Left lobe of liver (tissue), 2 donors: ENCODE results near the gene ARFIP1. TPM values are rescaled to one million over a fixed set of nuclear protein-coding genes. Genes with fewer than 3 reads are reported as not detected.
"Not testable (repeated sequence)": the region's sequence is repeated elsewhere in the genome, so short reads cannot be mapped to it uniquely, and the experiment has no call there.

Experiments
- ATAC-seq: fragments of 200-7000 bp; cut with Tn5 transposase; one replicate; pipeline ENCODE4 v1.9.1; 2020; ENCODE audit warnings: mild to moderate bottlenecking, moderate library complexity
- DNase-seq: peaks from one replicate; pipeline ENCODE4 v3.0.0-alpha.2; 2020; ENCODE audit warnings: low spot score
- total RNA-seq: library from RNA; stranded (reverse); gene quantifications from one replicate; pipeline ENCODE4 v1.2.1, GENCODE V29; 2021
- donor health status: DM: no; HTN: no; CAD: no; lungs with moderate emphysema.
- donor health status: DM: no; HTN: yes; CAD: no.

The ARFIP1 gene
- total RNA-seq, 1 donor from 2014 or later: 9.0 TPM

DNA sequence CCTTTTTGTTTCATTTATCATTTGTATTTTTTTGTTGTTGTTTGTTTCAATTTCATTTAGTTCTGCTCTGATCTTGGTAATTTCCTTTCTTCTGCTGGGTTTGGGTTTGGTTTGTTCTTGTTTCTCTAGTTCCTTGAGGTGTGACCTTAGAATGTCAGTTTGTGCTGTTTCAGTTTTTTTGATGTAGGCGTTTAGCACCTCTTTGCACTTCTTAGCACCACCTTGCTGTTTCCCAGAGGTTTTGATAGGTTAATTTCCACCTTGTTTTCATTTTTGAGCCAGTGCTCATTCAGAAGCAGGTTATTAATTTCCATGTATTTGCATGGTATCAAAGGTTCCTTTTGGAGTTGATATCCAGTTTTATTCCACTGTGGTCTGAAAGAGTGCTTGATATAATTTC is 60.0 kb downstream of the ARFIP1 start:
- DNase-seq, ATAC-seq: not testable (repeated sequence)

DNA sequence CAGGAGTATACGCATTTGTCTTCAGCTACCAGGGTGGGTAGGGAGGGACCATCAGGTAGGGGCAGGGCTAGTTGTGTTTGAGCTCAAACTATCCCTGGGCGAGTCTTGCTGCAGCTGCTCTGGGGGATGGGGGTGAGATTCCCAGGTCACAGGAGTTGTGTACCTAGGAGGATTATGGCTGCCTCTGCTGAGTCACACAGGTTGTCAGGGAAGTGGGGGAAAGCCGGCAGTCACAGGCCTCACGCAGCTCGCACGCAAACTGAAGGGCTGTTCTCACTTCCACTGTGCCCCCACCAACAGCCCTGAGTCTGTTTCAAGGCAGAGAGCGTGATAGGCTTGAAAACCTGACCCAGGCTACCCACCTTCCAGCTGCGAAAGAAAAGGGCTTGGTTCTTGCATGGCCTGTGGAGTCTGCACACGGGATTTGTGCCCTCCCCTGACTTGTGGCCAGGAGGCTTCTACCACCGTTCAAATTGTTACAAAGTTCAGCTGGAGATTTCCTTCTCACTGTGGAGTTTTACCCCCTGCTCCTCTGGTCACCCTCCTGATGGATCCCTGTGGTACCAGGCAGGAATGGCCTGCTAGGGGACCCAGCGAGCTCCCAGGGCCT is 63.8 kb downstream of the ARFIP1 start:
- ATAC-seq (peak; percentile 18), DNase-seq (no peak)

DNA sequence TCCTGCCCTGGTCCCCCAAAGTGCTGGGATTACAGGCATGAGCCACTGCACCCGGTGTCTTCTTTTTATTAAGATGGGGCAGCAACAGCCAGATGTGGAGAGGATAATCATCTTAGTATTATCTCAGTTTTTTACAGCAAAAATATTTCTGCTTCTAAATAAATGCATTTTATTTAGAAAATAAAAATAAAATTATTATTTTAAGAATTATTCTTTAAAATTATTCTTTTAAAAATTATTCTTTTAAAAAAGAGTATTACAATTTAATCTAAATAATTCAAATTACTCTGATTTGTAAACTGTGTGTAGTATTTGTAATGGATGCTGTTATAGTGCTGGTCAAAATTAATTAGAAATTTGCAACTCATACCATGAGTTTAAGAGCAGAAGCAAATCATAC is 67.6 kb downstream of the ARFIP1 start:
- ATAC-seq (no peak), DNase-seq (no peak)

DNA sequence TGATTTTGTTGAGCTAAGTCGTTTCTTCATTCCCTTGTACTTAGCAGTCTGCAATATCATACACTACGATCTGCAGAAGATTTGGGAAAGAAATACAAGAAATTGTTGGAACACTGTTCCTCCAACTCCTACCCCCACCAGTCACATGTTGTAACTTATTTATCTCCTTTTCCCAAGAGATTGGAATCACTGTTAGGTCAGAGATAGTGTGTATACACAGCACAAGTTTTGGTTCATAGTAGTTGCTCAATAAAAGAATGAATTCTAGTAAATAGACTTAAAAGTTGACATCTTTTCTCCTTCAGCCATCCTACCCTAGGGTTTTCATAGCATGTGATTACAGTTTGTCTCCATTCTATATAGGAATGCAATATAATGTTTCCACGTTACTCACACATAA is 68.8 kb downstream of the ARFIP1 start:
- no peak for DNase-seq
- no peak for ATAC-seq

DNA sequence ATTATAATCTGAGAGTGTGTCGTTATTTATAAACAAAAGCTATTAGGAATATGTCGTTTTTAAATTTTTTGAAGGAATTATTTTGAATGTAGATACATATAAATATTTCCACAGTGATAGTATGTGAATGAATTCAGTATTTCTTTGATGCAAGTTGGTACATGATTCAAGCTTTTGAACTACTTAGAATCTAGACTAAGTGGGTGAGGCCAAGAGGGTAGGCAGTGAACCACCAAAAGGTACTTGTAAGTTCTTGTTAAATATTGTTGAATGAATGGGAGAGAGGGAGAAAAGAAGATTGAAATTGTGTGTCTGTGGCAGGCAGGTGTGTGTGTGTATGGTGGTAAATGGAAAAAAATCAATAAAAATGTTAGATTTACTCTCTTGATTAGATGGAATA is 69.6 kb downstream of the ARFIP1 start:
- ATAC-seq: no peak
- no peak for DNase-seq

DNA sequence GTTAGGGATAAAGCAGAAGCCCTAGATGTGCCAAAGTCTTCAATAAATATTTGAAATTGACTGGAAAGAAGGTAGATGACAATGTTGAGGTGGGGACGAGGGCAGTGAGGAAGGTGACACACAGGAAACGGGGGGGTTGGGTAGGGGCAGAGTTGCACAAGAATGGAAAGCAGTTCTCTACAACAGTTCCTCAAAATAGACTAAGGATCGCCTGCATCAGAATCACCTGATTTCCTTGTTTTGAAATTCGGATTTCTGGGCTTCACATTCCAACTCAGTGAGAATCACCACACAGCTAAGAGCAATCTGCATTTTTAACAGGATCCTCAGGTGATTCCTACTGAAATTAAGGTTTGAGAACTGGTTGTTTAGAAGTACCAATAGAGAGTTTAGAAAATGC is 70.6 kb downstream of the ARFIP1 start:
- ATAC-seq (peak; percentile 29), DNase-seq (no peak)

DNA sequence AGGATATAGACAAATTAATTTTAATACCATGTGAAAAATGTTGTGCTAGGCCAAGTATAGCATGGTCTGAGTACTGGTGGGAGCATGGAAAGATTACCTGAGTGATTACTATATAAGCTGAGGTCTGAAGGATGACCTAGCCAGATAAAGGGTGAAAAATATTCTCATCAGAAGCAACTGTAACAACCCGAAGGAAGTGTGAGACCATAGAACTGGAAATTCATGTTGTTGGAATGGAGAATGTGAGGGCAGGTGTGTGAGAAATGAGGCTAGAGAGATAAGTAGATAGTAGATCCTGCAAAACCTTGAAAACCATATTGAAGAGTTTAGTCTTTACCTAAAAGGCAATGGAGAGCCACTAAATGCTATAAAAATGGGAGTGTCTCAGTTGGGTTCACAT is 71.5 kb downstream of the ARFIP1 start:
- no peak for DNase-seq
- ATAC-seq: no peak

DNA sequence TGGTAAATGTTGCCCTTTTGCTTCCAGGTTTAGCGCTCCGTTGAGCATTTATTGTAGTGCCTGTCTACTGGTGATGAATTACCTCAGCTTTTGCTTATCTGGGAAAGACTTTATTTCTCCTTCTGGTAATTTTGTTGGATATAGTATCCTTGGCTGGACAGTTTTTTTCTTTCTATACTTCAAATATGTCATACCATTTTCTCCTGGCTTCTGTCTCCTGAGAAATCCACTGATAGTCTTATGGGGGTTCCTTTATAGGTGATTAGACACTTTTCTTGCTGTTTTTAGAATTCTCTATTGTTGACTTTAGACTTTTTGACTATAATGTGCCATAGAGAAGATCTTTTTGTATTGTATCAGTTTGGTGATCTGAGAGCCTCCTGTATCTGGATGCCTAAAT is 73.5 kb downstream of the ARFIP1 start:
- DNase-seq (no peak), ATAC-seq (no peak)

DNA sequence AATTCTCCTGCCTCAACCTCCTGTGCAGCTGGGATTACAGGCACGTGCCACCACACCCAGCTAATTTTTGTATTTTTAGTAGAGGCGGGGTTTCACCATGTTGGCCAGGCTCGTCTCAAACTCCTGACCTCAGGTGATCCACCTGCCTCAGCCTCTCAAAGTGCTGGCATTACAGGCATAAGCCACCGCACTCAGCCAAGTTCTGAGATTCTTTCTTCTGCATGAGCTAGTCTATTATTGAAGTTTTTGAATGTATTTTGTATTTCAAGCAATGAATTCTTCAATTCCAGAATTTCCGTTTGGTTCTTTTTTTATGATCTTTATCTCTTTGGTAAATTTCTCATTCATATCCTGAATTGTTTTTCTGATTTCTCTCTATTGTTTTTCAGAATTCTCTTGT is 74.3 kb downstream of the ARFIP1 start:
- not testable (repeated sequence) for ATAC-seq, DNase-seq

DNA sequence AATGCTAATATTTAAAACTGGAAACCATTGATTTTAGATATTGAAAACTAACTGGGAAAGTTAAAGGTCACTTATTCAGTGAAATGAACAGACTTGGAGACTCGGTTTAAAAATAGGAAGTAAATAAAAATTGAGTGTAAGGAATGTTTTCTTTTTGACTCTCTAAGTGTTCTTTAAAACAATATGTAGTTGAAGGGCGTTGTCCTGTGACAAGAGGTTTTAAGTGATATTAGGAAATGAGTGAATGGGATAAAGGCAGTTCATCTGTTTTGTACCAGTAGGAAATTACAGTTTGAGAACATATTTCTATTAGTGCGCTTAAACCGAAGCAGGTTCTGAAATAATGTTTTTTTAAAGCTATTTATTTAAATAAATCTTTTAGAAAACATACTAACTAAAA is 77.2 kb downstream of the ARFIP1 start:
- ATAC-seq (no peak), DNase-seq (no peak)

DNA sequence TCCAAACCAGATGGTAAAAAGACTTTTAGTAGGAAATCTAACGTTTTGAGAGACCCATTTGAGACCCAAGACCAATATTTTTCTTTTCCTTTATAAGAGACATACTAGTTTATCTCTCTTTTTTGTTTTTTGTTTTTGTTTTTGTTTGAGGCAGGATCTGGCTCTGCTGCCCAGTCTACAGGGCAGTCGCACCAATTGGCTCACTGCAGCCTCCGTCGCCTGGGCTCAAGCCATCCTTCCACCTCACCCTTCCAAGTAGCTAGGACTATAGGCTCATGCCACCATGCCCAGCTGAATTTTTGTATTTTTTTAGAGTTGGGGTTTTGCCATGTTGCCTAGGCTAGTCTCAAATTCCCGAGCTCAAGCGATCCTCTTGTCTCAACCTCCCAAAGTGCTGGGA is 79.2 kb downstream of the ARFIP1 start:
- no peak for ATAC-seq

DNA sequence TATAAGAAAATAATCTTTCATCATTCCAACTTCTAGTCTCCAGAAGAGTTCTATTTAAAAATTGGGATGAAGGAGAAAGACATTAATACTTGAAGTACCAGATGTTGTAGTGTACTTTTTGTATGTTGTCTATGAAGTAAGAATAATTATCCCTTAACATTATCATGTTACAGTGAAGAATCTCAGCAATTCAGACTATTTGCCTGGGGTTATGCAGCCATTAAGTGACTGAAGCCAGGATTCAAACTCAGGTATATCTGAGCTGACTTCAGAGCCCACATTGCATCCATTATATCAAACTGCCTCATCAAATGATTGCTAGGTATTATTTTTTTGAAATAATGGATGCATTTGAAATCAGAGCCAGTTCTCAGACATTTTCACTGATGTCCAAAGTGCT is 80.3 kb downstream of the ARFIP1 start:
- DNase-seq (no peak), ATAC-seq (no peak)

More for the DNA sequence above, 79.2 kb downstream of the ARFIP1 start:
- no peak for DNase-seq

DNA sequence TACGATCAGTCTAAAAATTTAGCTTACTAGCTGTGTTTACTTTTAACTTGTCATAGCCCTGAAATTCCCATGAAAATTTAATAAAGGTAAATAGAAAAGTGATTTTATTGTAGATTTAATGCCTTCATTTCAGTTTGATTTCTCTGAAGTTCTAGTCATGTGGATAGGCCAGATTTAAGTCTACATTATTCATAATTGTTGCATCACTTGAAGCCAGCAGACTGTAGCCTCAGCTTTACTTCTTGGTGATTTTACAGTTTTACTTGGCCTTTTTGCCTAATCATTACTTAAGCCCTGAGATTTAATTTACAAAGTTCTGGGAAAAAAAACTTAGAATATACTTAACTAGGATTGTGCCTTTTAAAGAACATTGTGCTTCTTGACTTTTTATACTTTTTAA is 82.9 kb downstream of the ARFIP1 start:
- ATAC-seq: no peak
- no peak for DNase-seq

DNA sequence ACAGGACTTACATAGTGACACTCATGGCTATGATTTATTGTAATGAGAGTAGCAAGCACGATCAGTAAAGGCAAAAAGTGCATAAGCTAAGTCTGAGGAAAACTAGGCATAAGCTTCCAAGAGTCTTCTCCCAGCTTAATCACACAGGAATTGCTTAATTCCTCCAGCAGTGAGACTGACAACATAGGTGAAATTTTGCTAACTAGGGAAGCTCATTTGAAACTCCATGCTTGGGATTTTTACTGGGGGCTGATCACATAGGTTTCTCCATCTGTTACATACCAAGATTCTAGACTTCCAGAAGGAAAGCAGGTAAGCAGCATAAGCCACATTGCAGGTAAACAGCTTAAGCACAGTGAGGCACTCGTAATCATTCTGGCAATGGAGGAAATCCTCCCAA is 84.6 kb downstream of the ARFIP1 start:
- no peak for ATAC-seq
- DNase-seq: no peak

DNA sequence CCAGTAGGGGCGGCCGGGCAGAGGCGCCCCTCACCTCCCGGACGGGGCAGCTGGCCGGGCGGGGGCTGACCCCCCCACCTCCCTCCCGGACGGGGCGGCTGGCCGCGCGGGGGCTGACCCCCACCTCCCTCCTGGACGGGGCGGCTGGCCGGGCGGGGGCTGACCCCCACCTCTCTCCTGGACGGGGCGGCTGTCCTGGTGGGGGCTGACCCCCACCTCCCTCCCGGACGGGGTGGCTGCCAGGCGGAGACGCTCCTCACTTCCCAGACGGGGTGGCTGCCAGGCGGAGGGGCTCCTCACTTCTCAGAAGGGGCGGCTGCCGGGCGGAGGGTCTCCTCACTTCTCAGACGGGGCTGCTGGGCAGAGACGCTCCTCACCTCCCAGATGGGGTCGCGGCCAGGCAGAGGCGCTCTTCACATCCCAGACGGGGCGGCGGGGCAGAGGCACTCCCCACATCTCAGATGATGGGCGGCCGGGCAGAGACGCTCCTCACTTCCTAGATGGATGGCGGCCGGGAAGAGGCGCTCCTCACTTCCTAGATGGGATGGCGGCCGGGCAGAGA is 86.8 kb downstream of the ARFIP1 start:
- DNase-seq, ATAC-seq: not testable (repeated sequence)

DNA sequence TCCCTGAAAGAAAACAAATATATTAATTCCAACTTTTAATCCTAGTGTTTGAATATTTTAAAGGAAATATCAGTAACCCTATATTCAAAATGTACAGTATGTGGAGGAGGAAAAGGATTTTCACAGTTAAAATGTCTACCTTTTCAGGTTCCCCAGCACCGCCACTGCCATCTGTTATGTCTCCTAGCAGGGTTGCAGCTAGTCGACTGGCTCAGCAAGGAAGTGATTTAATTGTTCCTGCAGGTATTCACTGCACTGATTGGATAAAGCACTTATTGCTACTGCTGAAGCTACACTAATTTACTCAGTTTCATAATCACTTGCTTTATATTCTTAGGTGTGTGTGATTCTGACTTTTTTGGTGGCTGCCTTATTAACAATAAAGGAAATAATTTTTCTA is 90.9 kb downstream of the ARFIP1 start:
- no peak for ATAC-seq
- DNase-seq: no peak

DNA sequence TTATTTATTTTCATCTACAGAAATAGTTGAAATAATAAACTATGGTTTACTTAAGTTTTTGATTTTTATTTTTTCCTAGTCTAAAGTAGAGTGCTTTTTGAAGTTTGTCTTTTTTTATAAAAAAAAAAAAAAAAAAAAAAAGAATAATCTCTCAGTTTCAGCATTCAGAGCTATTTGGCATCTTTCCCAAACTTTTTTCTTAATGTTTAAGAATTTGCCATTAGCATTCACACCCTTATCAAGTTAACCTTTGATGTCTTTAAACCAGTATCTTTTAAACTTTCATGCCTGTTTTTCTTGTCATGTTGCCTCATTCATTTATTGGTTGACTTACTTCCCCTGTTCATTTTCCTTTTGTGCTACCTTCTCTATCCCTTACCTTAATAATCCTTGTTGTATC is 95.5 kb downstream of the ARFIP1 start:
- DNase-seq (no peak), ATAC-seq (no peak)

DNA sequence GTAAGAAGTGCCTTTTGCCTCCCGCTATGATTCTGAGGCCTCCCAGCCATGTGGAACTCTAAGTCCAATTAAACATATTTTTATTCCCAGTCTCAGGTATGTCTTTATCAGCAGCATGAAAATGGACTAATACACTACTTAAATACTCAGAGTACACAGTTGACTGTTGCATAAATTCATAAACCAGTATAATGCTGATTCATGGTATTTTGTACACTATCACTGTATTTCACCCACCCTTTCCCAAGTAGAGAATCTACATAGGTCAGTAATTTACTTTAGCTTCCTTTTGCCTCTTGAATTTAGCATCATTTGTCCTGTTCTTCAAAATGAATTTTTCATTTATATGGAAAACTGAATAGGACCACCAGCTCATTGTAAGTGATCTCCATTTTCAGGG is 98.1 kb downstream of the ARFIP1 start:
- ATAC-seq (no peak), DNase-seq (no peak)

DNA sequence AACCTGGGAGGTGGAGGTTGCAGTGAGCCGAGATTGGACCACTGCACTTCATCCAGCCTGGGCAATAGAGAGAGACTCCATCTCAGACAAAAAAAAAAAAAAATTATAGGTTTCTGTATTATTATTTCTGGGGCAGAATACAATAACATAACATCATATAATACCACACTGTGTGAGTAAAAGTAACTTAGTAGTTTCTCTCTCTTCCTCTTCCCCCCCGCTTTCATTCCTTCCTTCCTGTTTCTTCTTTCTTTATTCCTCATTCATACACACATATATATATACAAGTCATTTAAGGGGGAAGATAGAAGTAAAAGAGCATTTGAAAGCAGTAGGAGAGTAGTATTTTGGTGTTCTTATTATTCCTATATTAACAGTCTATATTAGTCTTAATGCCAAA is 100.5 kb downstream of the ARFIP1 start:
- no peak for DNase-seq
- no peak for ATAC-seq

DNA sequence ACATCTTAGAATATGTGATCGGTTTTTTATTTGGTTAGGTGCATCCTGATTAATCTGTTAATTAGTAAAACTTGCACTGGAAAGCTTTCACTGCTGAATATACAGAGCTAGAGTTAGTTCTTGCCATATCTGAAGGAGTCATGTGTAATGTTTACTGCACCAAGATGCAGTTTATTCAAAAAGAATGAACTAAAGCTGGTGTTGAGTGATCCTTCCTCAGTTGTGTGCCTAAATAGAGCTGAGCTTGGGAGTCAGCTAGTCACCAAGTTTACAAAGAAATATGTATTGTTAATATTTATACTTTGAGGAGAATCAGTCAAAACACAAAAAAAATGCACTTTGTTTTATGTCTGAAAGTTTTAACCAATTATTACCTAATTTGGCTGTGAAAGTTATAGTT is 102.2 kb downstream of the ARFIP1 start:
- no peak for ATAC-seq
- DNase-seq: no peak

DNA sequence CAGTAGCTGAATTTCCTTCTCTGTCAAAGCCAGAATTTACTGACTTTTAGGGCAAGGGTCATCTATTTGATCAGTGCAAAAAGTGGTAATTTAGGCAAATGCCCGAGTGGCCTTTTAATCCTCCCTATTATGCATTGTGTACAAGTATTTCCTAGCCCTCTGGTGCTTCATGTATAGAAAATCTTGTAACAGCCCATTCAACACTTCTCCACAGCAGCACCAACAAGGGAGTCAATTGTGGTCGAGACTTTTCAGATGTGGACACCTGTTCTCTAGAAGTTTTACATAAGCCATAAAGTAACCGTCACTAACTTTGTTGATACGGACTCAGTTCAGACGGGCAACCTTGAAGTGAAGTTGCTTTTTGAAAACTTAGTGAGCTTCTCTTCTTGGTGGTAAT is 105.4 kb downstream of the ARFIP1 start:
- DNase-seq (no peak), ATAC-seq (no peak)

DNA sequence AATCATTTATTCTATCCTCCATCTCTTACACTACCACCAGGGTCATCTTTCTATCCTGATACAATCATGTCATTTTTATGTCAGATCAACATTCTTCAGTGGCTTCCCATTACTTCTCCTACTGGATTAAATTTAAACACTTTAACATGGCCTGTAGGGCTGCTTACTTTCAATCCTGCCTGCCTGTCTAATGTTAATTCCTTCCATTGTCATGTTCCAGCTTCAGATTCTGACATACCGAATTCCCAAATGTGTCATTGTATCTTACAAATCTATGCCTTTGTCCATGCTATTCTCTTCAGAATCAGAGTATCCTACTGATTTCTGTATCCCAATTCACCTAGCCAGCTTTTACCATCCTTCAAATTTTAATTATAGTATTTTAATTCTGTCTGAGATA is 106.4 kb downstream of the ARFIP1 start:
- no peak for DNase-seq
- ATAC-seq: no peak

DNA sequence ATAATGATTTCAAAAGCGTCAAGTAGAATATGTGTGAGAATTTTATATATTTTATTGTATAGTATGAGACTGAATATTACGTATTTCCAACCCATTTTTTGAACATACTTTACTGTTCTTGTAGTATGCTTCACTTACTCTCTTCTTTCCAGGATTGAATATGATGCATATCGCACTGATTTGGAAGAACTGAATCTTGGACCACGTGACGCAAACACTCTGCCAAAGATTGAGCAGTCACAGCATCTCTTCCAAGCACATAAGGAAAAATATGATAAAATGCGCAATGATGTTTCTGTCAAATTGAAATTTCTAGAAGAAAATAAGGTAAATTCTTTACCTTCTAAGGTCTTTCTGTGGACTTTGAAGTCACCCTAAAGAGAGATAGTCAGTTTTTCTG is 108.2 kb downstream of the ARFIP1 start:
- no peak for ATAC-seq
- no peak for DNase-seq
